Duodenal mucosa (tissue), 2 donors: Measurements from ENCODE around the gene TP53BP1.
"Not testable (repeated sequence)": the region's sequence is repeated elsewhere in the genome, so short reads cannot be mapped to it uniquely, and the experiment has no call there.

Source experiments
- H3K27ac ChIP-seq: one replicate; pipeline ENCODE4 v1.7.0; 2013; ENCODE audit warnings: low read depth, low read length
- H3K27me3 ChIP-seq, 2 donors: one replicate each; pipeline ENCODE4 v1.7.0; 2013; ENCODE audit warnings: low read length in 2 of 2, control low read depth in 1 of 2; ENCODE audit not compliant: insufficient read depth in 2 of 2, control insufficient read depth in 1 of 2
- H3K36me3 ChIP-seq, 2 donors: one replicate each; pipeline ENCODE4 v1.7.0; 2013; ENCODE audit warnings: low read length in 2 of 2, control low read depth in 1 of 2; ENCODE audit not compliant: insufficient read depth in 2 of 2, control insufficient read depth in 1 of 2
- H3K4me1 ChIP-seq, 2 donors: one replicate each; pipeline ENCODE4 v1.7.0; 2013; ENCODE audit warnings: low read length in 2 of 2, control low read depth in 1 of 2; ENCODE audit not compliant: insufficient read depth in 2 of 2, control insufficient read depth in 1 of 2
- H3K4me3 ChIP-seq, 2 donors: one replicate each; pipeline ENCODE4 v1.7.0; 2013; ENCODE audit warnings: low read length in 2 of 2, low read depth in 1 of 2
- H3K9ac ChIP-seq, 2 donors: one replicate each; pipeline ENCODE4 v1.7.0; 2013; ENCODE audit warnings: low read length in 2 of 2, low read depth in 1 of 2
- H3K9me3 ChIP-seq, 2 donors: one replicate each; pipeline ENCODE4 v1.7.0; 2013; ENCODE audit warnings: low read length in 2 of 2, control low read depth in 1 of 2; ENCODE audit not compliant: control insufficient read depth in 1 of 2

The TP53BP1 gene

GRCh38 chr15:43404130-43404529 is 88.8 kb downstream of the TP53BP1 start:
- no peak overlapping the region for H3K27ac ChIP-seq
- H3K4me3 ChIP-seq = no peak overlapping the region
- no peaks in the 10 kb centered on the region for H3K4me1 ChIP-seq
- no peaks in the 10 kb centered on the region for H3K27me3 ChIP-seq
- no peaks in the 10 kb centered on the region for H3K9me3 ChIP-seq
- H3K36me3 ChIP-seq = peaks cover 39 to 80% of the 10 kb centered on the region in 2 donors
- no peak overlapping the region for H3K9ac ChIP-seq

GRCh38 chr15:43403616-43404015 is 89.3 kb downstream of the TP53BP1 start:
- H3K27ac ChIP-seq = no peak overlapping the region
- no peak overlapping the region for H3K9ac ChIP-seq
- H3K9me3 ChIP-seq = no peaks in the 10 kb centered on the region
- H3K4me3 ChIP-seq = no peak overlapping the region
- H3K4me1 ChIP-seq = no peaks in the 10 kb centered on the region
- peaks cover 37 to 80% of the 10 kb centered on the region in 2 donors for H3K36me3 ChIP-seq
- no peaks in the 10 kb centered on the region for H3K27me3 ChIP-seq

DNA sequence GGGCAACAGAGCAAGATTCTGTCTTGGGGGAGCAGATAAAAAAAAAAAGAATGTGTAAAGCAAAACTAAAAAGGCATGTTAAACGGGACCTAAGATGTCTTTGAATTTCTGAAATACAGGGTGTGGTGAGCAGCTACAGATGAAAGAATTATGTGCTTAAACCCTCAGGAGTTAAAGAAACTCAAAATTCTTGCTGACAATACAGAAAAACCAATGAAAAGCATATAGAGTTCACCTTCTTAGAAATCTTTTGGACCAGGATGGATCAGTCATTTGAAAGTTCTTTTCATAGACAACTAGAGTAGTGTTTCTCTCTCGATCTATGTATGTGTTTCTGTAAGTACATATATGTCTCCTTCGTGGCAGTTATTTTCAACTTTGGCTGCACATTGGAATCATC is 90.7 kb downstream of the TP53BP1 start:
- H3K27me3 ChIP-seq = no peaks in the 10 kb centered on the region
- no peaks in the 10 kb centered on the region for H3K4me1 ChIP-seq
- H3K9me3 ChIP-seq = no peaks in the 10 kb centered on the region
- H3K27ac ChIP-seq = no peak overlapping the region
- H3K4me3 ChIP-seq = no peak overlapping the region
- peaks cover 29 to 79% of the 10 kb centered on the region in 2 donors for H3K36me3 ChIP-seq
- no peak overlapping the region for H3K9ac ChIP-seq

GRCh38 chr15:43393592-43393991 is 99.4 kb downstream of the TP53BP1 start:
- H3K27me3 ChIP-seq, H3K27ac ChIP-seq, H3K9me3 ChIP-seq, H3K4me1 ChIP-seq, H3K4me3 ChIP-seq, H3K9ac ChIP-seq: not testable (repeated sequence)
- H3K36me3 ChIP-seq = peaks cover 30 to 55% of the 10 kb centered on the region in 2 donors

DNA sequence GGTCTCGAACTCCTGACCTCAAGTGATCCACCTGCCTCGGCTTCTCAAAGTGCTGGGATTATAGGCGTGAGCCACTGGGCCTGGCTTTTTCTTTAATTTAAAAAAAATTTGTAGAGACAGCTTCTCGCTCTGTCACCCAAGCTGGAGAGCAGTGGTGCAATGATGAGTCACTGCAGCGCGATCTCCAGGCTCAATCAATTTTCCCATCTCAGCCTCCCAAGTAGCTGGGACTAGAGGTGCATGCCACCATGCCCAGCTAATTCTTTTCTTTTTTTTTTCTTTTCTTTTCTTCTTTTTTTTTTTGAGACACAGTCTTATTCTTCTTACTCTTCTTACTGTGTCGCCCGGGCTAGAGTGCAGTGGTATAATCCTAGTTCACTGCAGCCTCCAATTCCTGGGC is 102.2 kb downstream of the TP53BP1 start:
- H3K4me3 ChIP-seq = no peak overlapping the region
- peaks cover 29 to 51% of the 10 kb centered on the region in 2 donors for H3K36me3 ChIP-seq
- H3K27ac ChIP-seq = no peak overlapping the region
- H3K9ac ChIP-seq = no peak overlapping the region
- H3K9me3 ChIP-seq = no peaks in the 10 kb centered on the region
- H3K4me1 ChIP-seq = no peaks in the 10 kb centered on the region
- no peaks in the 10 kb centered on the region for H3K27me3 ChIP-seq

- H3K9me3 ChIP-seq = no peaks in the 10 kb centered on the region
- H3K27ac ChIP-seq = no peak overlapping the region
- H3K9ac ChIP-seq = no peak overlapping the region
- H3K36me3 ChIP-seq = peaks cover 42 to 78% of the 10 kb centered on the region in 2 donors
- no peaks in the 10 kb centered on the region for H3K27me3 ChIP-seq
- H3K4me3 ChIP-seq = no peak overlapping the region
- H3K4me1 ChIP-seq = no peaks in the 10 kb centered on the region
These were observed 109.9 kb downstream of the TP53BP1 start for GRCh38 chr15:43383070-43383469.

GRCh38 chr15:43382310-43382709 is 110.6 kb downstream of the TP53BP1 start:
- Histone ChIP-seq H3K36me3 (peaks cover 37 to 74% of the 10 kb centered on the region in 2 donors), H3K27ac (no peak overlapping the region), H3K27me3 (no peaks in the 10 kb centered on the region), H3K4me3 (no peak overlapping the region), H3K9me3 (no peaks in the 10 kb centered on the region), H3K4me1 (no peaks in the 10 kb centered on the region), H3K9ac (no peak overlapping the region)

- H3K27ac ChIP-seq = no peak overlapping the region
- H3K36me3 ChIP-seq = peaks cover 21 to 54% of the 10 kb centered on the region in 2 donors
These were observed 114.4 kb downstream of the TP53BP1 start for GRCh38 chr15:43378601-43379000.

GRCh38 chr15:43376017-43376705 is 116.8 kb downstream of the TP53BP1 start:
- H3K27me3 ChIP-seq = no peaks in the 10 kb centered on the region
- H3K27ac ChIP-seq = no peak overlapping the region
- no peaks in the 10 kb centered on the region for H3K9me3 ChIP-seq
- no peak overlapping the region for H3K9ac ChIP-seq
- peaks cover 18 to 34% of the 10 kb centered on the region in 2 donors for H3K36me3 ChIP-seq
- no peak overlapping the region for H3K4me3 ChIP-seq
- H3K4me1 ChIP-seq = peaks cover 9% of the 10 kb centered on the region in 2 donors

More at GRCh38 chr15:43378601-43379000, 114.4 kb downstream of the TP53BP1 start:
- Histone ChIP-seq H3K27me3 (no peaks in the 10 kb centered on the region), H3K4me1 (no peaks in the 10 kb centered on the region), H3K9me3 (no peaks in the 10 kb centered on the region), H3K9ac (no peak overlapping the region), H3K4me3 (no peak overlapping the region)

GRCh38 chr15:43370975-43371974 is 121.7 kb downstream of the TP53BP1 start, which contains the start of the genes TUBGCP4 and ZSCAN29:
Gene TUBGCP4, plus strand, starts transcription at chr15:43371101. Its CDS starts 254 bp downstream, at chr15:43371355.
Gene ZSCAN29, minus strand, starts transcription at chr15:43371043. Its CDS starts 1,130 bp downstream, at chr15:43369913.
- H3K36me3 ChIP-seq = peaks cover 8 to 18% of the 10 kb centered on the region in 2 donors
- no peaks in the 10 kb centered on the region for H3K27me3 ChIP-seq
- peaks cover 27% of the 10 kb centered on the region in 2 donors for H3K4me1 ChIP-seq
- H3K9ac ChIP-seq = peak within 1 kb of the TSS; percentile 76 to 90
- no peaks in the 10 kb centered on the region for H3K9me3 ChIP-seq
- H3K27ac ChIP-seq = no peak within 1 kb of the TSS
- peak within 1 kb of the TSS; percentile 95 for H3K4me3 ChIP-seq
